OCI-LY3 (cell line): ENCODE measurements around the gene PPP1R2B.
A peak's percentile ranks its signal among the peaks of the same experiment; 100 is the strongest.

Experiments
- H2AFZ ChIP-seq: fragments of 200-600, 300-600 bp; shearing (Covaris generic); 2 replicates; pipeline ENCODE4 v1.6.0; 2014; ENCODE audit warnings: antibody characterized with exemption, low read depth, low read length
- H3K27ac ChIP-seq: fragments of 200-600, 300-600 bp; sonication (generic); 2 replicates; pipeline ENCODE4 v1.5.1; 2014; ENCODE audit warnings: mild to moderate bottlenecking, low read length, moderate library complexity, mixed read lengths
- H3K27me3 ChIP-seq: fragments of 200-600, 300-600 bp; sonication (generic); 2 replicates; pipeline ENCODE4 v1.6.1; 2014; ENCODE audit warnings: low read depth, low read length, mixed read lengths
- H3K36me3 ChIP-seq: fragments of 200-600, 300-600 bp; sonication (generic); replicated peaks from 2 replicates; pipeline ENCODE3; 2014; ENCODE audit warnings: low read depth, low read length, mixed read lengths
- H3K4me1 ChIP-seq: fragments of 300-600, 200-600 bp; sonication (generic); 2 replicates; pipeline ENCODE4 v1.6.1; 2014; ENCODE audit warnings: low read length, mixed read lengths
- H3K4me2 ChIP-seq: fragments of 200-600, 300-600 bp; sonication (generic); 2 replicates; pipeline ENCODE4 v1.6.1; 2014; ENCODE audit warnings: low read length, mixed read lengths
- H3K4me3 ChIP-seq: fragments of 300-600, 200-600 bp; sonication (generic); 2 replicates; pipeline ENCODE4 v1.5.1; 2014; ENCODE audit warnings: antibody characterized with exemption, mild to moderate bottlenecking, low read length, moderate library complexity
- H3K79me2 ChIP-seq: fragments of 300-600, 200-600 bp; shearing (Covaris generic); 2 replicates; pipeline ENCODE4 v1.6.1; 2014; ENCODE audit warnings: mild to moderate bottlenecking, low read length, mixed read lengths
- H3K9ac ChIP-seq: fragments of 300-600, 200-600 bp; shearing (Covaris generic); 2 replicates; pipeline ENCODE4 v1.6.0; 2014; ENCODE audit warnings: mild to moderate bottlenecking, low read length, moderate library complexity
- H3K9me3 ChIP-seq: fragments of 200-600, 300-600 bp; shearing (Covaris generic); 2 replicates; pipeline ENCODE4 v1.6.1; 2014; ENCODE audit warnings: low read length, mixed read lengths; ENCODE audit not compliant: insufficient read depth
- H4K20me1 ChIP-seq: fragments of 200-600, 300-600 bp; sonication (generic); 2 replicates; pipeline ENCODE4 v1.6.1; 2016; ENCODE audit warnings: low read length, mixed read lengths; ENCODE audit not compliant: insufficient read depth
- CTCF ChIP-seq: fragments of 200-600, 300-600 bp; sonication (generic); IDR thresholded peaks from 2 replicates; pipeline ENCODE4 v1.5.1; 2014; ENCODE audit warnings: antibody characterized with exemption, low read length, low read depth
- EZH2phosphoT487 ChIP-seq: fragments of 200-600 bp; shearing (Covaris generic); IDR thresholded peaks from 2 replicates; pipeline ENCODE4 v1.6.1; 2018; ENCODE audit warnings: antibody characterized with exemption, mixed run types, low read depth

The PPP1R2B gene

GRCh38 chr5:156893517-156893916 lies 43.4 kb downstream of the PPP1R2B start:
- no peaks in the 10 kb centered on the region for H3K9me3 ChIP-seq
- H3K79me2 ChIP-seq, result no peaks in the 10 kb centered on the region
- H3K27ac ChIP-seq, result no peak overlapping the region
- TF ChIP-seq CTCF (no peak), EZH2phosphoT487 (no peak)
- no peaks in the 10 kb centered on the region for H3K27me3 ChIP-seq
- H3K4me3 ChIP-seq, result peak overlapping the region; percentile 59
- peak overlapping the region; percentile 65; the same call in 1 of the 2 replicates for H2AFZ ChIP-seq
- H3K9ac ChIP-seq, result no peak overlapping the region
- no peaks in the 10 kb centered on the region for H3K36me3 ChIP-seq
- H3K4me2 ChIP-seq, result peak overlapping the region; percentile 70
- H3K4me1 ChIP-seq, result peaks cover 23% of the 10 kb centered on the region
- H4K20me1 ChIP-seq, result no peaks in the 10 kb centered on the region

- Histone ChIP-seq H3K79me2 (no peaks in the 10 kb centered on the region), H3K9ac (no peak overlapping the region), H3K27ac (no peak overlapping the region), H3K9me3 (no peaks in the 10 kb centered on the region), H3K4me3 (no peak overlapping the region), H3K27me3 (no peaks in the 10 kb centered on the region), H3K36me3 (no peaks in the 10 kb centered on the region), H3K4me2 (no peak overlapping the region), H4K20me1 (no peaks in the 10 kb centered on the region), H2AFZ (no peak overlapping the region), H3K4me1 (peaks cover 20% of the 10 kb centered on the region)
- TF ChIP-seq CTCF, result no peak
- no peak for TF ChIP-seq EZH2phosphoT487
Measured at GRCh38 chr5:156896546-156896945, 46.5 kb downstream of the PPP1R2B start.
